ENCODE data around the gene SBNO1.

SBNO1 gene

DNA sequence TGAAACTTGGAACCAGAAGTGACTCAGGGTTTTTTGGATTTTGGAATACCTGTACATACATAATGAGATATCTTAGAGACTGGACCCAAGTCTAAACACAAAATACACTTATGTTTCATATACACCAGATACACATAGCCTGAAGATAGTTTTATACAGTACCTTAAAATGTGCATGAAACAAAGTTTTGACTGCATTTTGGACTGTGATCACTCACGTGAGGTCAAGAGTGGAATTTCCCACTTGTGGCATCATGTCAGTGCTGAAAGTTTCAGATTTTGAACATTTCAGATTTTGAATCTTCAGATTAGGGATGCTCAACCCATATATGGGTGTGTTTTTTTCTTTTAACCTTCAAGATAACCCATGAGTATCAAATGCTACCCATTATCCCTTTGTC is 6.6 kb downstream of the SBNO1 start:
- DNase-seq = no peak
- TF ChIP-seq, protein P1, sequence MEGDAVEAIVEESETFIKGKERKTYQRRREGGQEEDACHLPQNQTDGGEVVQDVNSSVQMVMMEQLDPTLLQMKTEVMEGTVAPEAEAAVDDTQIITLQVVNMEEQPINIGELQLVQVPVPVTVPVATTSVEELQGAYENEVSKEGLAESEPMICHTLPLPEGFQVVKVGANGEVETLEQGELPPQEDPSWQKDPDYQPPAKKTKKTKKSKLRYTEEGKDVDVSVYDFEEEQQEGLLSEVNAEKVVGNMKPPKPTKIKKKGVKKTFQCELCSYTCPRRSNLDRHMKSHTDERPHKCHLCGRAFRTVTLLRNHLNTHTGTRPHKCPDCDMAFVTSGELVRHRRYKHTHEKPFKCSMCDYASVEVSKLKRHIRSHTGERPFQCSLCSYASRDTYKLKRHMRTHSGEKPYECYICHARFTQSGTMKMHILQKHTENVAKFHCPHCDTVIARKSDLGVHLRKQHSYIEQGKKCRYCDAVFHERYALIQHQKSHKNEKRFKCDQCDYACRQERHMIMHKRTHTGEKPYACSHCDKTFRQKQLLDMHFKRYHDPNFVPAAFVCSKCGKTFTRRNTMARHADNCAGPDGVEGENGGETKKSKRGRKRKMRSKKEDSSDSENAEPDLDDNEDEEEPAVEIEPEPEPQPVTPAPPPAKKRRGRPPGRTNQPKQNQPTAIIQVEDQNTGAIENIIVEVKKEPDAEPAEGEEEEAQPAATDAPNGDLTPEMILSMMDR (IDR thresholded peaks at IDR 0.05; ENCODE audit: low read depth, low read length, missing control alignments) = no peak
- Histone ChIP-seq H3K4me3 (ENCODE audit: low read depth, low read length) (no peak overlapping the region), H3K27ac (no peak overlapping the region), H3K27me3 (replicated peaks) (no peaks in the 10 kb centered on the region), H3K36me3 (replicated peaks) (no peaks in the 10 kb centered on the region)
- in situ Hi-C loops (cut with HindIII; ENCODE audit: low pct_ligation_motif_present, low sequenced_read_pairs) = no loop called here

DNA sequence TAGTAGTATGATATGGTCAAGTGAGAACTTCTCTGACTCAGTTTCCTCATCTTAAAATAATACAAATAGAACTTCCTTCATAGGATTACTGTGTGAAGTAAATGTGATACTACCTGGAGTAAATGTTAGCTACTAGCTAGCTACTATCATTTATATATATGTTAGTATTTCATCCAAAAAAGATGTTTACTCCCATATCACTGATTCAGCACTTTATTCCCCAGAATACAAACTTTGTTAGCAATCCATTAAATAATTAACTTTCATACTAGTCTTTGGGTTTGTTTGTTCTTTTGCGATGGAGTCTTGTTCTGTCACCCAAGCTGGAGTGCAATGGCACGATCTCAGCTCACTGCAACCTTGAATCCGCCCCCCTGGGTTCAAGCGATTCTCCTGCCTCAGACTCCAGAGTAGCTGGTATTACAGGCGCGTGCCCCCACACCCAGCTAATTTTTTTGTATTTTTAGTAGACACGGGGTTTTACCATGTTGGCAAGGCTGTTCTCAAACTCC is 8.4 kb downstream of the SBNO1 start:
- no peak for DNase-seq
- Histone ChIP-seq H3K27ac (no peak overlapping the region), H3K4me3 (ENCODE audit: low read depth, low read length) (no peak overlapping the region), H3K36me3 (replicated peaks) (no peaks in the 10 kb centered on the region), H3K27me3 (replicated peaks) (no peaks in the 10 kb centered on the region)
- in situ Hi-C loops (cut with HindIII; ENCODE audit: low pct_ligation_motif_present, low sequenced_read_pairs) = no loop called here
- TF ChIP-seq, protein P1 (IDR thresholded peaks at IDR 0.05; ENCODE audit: low read depth, low read length, missing control alignments) = no peak

DNA sequence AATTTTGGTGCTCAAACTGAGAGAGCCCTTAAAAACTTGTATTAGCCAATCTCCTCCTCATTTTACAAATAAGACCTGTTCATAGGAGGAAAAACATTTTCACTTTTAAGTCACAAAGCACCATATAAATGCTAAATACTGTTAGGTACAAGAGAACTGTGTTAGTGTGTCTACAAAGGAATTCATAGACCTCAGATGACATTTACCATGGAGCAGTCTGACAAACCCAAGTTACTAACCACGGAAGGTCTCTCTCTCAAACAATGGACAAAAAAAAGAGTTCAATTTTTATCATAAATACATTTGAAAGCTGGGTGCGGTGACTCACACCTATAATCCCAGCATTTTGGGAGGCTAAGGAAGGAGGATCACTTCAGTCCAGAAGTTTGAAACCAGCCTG is 10.0 kb downstream of the SBNO1 start:
- H3K36me3 ChIP-seq (replicated peaks) = no peaks in the 10 kb centered on the region
- TF ChIP-seq, protein P1 (IDR thresholded peaks at IDR 0.05; ENCODE audit: low read depth, low read length, missing control alignments) = no peak
- no peak for DNase-seq
- H3K27me3 ChIP-seq (replicated peaks) = no peaks in the 10 kb centered on the region
- in situ Hi-C loops (cut with HindIII; ENCODE audit: low pct_ligation_motif_present, low sequenced_read_pairs) = no loop called here
- H3K27ac ChIP-seq = no peak overlapping the region
- no peak overlapping the region for H3K4me3 ChIP-seq (ENCODE audit: low read depth, low read length)

DNA sequence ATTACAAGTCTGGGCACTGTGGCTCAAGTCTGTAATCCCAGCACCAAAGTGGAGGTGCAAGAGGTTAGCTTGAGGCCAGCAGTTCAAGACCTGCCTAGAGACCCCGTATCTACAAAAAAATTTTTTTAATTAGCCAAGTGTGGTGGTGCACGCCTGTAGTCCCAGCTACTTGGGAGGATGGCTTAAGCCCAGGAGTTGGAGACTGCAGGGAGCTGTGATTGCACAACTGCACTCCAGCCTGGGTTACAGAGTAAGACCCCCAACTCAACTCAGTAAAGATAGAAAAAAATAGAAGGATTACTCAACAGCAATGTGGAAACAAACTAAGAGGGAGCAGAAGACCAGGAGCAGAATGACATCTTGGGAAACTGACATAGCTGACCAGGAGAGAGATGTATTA is 13.3 kb downstream of the SBNO1 start:
- peaks cover 11% of the 10 kb centered on the region for H3K36me3 ChIP-seq (replicated peaks)
- TF ChIP-seq, protein P1 (IDR thresholded peaks at IDR 0.05; ENCODE audit: low read depth, low read length, missing control alignments) = no peak
- no peak for DNase-seq
- H3K4me3 ChIP-seq (ENCODE audit: low read depth, low read length) = no peak overlapping the region
- in situ Hi-C loops (cut with HindIII; ENCODE audit: low pct_ligation_motif_present, low sequenced_read_pairs) = no loop called here
- no peaks in the 10 kb centered on the region for H3K27me3 ChIP-seq (replicated peaks)
- no peak overlapping the region for H3K27ac ChIP-seq

DNA sequence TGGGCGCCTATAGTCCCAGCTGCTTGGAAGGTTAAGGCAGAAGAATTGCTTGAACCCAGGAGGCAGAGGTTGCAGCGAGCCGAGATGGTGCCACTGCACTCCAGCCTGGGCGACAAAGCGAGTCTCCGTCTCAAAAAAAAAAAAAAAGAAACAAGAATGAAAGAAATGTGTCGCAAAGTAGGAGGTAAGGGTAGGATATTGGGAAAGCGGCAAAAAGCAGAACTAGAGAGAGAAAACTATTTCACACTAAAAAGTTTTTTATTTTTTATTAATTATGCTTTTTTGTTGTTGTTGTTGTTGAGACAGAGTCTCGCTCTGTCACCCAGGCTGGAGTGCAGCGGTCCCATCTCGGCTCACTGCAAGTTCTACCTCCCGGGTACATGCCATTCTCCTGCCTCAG is 17.7 kb downstream of the SBNO1 start:
- no peak overlapping the region for H3K27ac ChIP-seq
- DNase-seq = no peak
- in situ Hi-C loops (cut with HindIII; ENCODE audit: low pct_ligation_motif_present, low sequenced_read_pairs) = no loop called here
- no peak overlapping the region for H3K4me3 ChIP-seq (ENCODE audit: low read depth, low read length)
- no peaks in the 10 kb centered on the region for H3K27me3 ChIP-seq (replicated peaks)
- TF ChIP-seq, protein P1 (IDR thresholded peaks at IDR 0.05; ENCODE audit: low read depth, low read length, missing control alignments) = no peak
- peaks cover 35% of the 10 kb centered on the region for H3K36me3 ChIP-seq (replicated peaks)

DNA sequence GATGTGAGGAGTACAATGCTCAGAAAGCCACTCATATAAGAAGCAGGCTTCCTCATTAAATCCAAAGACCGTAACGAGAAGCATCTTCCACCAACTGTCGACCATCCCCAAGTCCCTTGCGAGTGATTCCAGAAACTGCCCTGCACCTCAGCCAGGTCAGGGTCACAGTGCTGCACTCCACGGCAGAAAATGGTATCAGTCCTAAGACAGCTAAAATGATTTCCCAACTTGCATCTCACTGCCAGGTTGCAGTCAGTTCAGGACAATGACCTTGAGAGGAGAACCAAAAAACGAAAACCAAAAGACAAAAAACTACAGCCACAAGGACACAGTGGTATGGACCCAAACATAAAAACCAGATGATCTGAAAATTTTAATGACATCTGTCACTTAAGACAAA is 20.6 kb downstream of the SBNO1 start:
- H3K36me3 ChIP-seq (replicated peaks) = peaks cover 48% of the 10 kb centered on the region
- TF ChIP-seq, protein P1 (IDR thresholded peaks at IDR 0.05; ENCODE audit: low read depth, low read length, missing control alignments) = no peak

More for the DNA sequence above, 20.6 kb downstream of the SBNO1 start:
- Histone ChIP-seq H3K27me3 (replicated peaks) (no peaks in the 10 kb centered on the region), H3K4me3 (ENCODE audit: low read depth, low read length) (no peak overlapping the region), H3K27ac (no peak overlapping the region)
- in situ Hi-C loops (cut with HindIII; ENCODE audit: low pct_ligation_motif_present, low sequenced_read_pairs) = no loop called here
- DNase-seq = no peak

Data from brain microvascular endothelial cell (primary cell).